ENCODE results near the gene CCDC196.

DNA sequence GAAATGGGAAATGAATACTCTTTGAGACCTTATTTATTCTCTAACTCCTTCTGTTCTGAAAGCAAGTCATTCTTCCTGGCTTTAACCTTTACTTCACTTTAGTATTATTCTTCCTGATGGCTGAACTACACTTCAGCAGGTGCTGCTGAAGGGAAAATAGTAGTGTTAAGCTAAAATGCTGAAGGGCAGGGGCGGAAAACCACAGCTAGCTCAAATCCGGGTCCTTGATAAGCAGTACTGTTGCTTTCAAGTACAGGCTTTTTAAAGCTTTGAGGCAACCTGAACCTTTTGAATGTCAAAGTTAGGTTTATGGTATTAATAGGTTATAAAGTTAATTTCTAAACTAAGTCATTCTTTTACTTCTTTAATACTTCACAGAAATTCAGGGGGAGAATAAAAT, 10.7 kb downstream of the CCDC196 start:
- TF ChIP-seq, protein P1, sequence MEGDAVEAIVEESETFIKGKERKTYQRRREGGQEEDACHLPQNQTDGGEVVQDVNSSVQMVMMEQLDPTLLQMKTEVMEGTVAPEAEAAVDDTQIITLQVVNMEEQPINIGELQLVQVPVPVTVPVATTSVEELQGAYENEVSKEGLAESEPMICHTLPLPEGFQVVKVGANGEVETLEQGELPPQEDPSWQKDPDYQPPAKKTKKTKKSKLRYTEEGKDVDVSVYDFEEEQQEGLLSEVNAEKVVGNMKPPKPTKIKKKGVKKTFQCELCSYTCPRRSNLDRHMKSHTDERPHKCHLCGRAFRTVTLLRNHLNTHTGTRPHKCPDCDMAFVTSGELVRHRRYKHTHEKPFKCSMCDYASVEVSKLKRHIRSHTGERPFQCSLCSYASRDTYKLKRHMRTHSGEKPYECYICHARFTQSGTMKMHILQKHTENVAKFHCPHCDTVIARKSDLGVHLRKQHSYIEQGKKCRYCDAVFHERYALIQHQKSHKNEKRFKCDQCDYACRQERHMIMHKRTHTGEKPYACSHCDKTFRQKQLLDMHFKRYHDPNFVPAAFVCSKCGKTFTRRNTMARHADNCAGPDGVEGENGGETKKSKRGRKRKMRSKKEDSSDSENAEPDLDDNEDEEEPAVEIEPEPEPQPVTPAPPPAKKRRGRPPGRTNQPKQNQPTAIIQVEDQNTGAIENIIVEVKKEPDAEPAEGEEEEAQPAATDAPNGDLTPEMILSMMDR (IDR thresholded peaks at IDR 0.05; ENCODE audit: borderline replicate concordance, extremely low read depth, low read length, poor library complexity, severe bottlenecking) = no peak
- TF ChIP-seq EZH2 (IDR thresholded peaks at IDR 0.05; ENCODE audit: borderline replicate concordance, low read depth, low read length, severe bottlenecking) = no peak

Measured in DND-41 (cell line).